Uterus (tissue), 2 donors: ENCODE results near the gene MTARC2.

ENCODE experiments used
- CTCF ChIP-seq, 4 experiments: fragments of 200-600 bp in 2 of 4; fragments of 450-650 bp in 2 of 4; sonication (generic) in 2 of 4; IDR thresholded peaks; one replicate each; pipeline ENCODE4 v1.5.1; 2016 to 2019; ENCODE audit warnings: antibody characterized with exemption in 4 of 4, mild to moderate bottlenecking in 2 of 4, moderate library complexity in 1 of 4
- POLR2A ChIP-seq, 2 donors: fragments of 450-650 bp; IDR thresholded peaks; one replicate each; pipeline ENCODE4 v1.6.1; 2016; ENCODE audit warnings: antibody characterized with exemption in 2 of 2, mild to moderate bottlenecking in 1 of 2, moderate library complexity in 1 of 2

- TF ChIP-seq POLR2A (IDR thresholded peaks at IDR 0.05), result no peak
- TF ChIP-seq CTCF (IDR thresholded peaks at IDR 0.05), result no peak
Observed at GRCh38 chr1:220705782-220706181, 42.3 kb upstream of the MTARC2 start.
